Adrenal gland (tissue), 5 donors: Measurements from ENCODE around the gene CGNL1.

ENCODE experiments used
- CTCF ChIP-seq, 6 experiments: fragments of 450-650 bp in 4 of 6; fragments of 200-600 bp in 2 of 6; sonication (generic) in 1 of 6; IDR thresholded peaks; 1 replicate in 5 of 6; 2 replicates in 1 of 6; pipeline versions ENCODE4 v1.5.1 to v1.8.0; 2016 to 2021; ENCODE audit warnings: antibody characterized with exemption in 6 of 6, mild to moderate bottlenecking in 2 of 6, moderate library complexity in 1 of 6
- POLR2A ChIP-seq, 2 donors: fragments of 450-650 bp; IDR thresholded peaks; one replicate each; pipeline ENCODE4 v1.6.1; 2017; ENCODE audit warnings: antibody characterized with exemption in 2 of 2, mild to moderate bottlenecking in 2 of 2, moderate library complexity in 1 of 2
- donor health status: DM: no; HTN: no; CAD: no.

DNA sequence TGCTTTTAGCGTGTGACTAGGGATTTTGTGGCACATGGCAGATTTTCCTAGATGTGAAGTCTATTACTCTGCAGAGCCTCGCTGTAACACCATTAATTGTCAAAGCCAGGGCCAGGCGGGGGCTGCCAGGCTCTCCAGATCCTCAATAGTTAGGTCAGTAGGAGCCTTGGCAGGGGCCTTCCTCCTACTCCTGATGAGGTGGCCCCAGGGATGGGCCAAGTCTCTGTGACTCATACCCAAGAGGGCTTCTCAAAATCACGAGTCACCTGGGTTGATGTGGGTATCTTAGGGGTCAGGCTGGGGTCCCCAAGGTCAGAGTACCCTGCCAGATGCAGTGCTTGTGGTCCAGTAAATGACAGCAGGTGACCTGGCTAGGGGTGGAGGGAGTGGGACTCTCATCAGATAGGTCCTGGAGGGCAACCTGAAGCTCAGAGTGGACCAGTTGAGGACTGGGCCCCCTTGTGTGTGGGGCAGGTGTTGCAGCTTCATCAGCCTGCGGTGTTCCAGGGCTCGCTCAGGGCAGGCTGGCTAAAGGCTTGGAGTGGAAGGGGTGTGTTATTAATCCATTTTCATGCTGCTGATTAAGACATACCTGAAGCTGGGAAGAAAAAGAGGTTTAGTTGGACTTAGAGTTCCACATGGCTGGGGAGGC lies 126.9 kb downstream of the CGNL1 start:
- TF ChIP-seq CTCF (IDR thresholded peaks at IDR 0.05), result peak in 1 of 6 experiments; percentile 9
- no peak for TF ChIP-seq POLR2A (IDR thresholded peaks at IDR 0.05)
